ENCODE data around the gene PDGFRA.

DNA sequence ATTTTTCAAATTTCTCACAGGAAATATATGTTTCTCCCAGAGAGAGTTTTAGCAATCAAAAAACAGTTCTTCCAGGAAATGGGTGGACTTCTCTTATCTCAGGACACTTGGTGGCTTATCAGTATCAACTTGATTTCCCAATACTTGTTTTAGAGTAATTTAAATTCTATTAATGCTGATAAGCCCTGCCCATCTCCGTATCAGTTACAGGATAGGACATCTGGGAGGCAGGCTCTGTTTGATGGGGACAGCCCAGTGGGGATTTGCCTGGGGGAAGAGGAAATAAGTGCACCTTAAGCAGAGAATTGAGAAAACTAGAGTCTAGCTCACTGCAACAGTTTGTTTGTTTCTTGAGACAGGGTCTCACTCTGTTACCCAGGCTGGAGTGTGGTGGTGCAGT, 43.2 kb upstream of the PDGFRA start:
- no peak for TF ChIP-seq POLR2A (IDR thresholded peaks at IDR 0.05; ENCODE audit: low read length)
- no peak for TF ChIP-seq GATA1 (IDR thresholded peaks at IDR 0.05; ENCODE audit: low read depth, low read length)

Measured in erythroblast (primary cell).